Parathyroid adenoma (tissue), 2 donors: ENCODE data around the gene HMGCS2.

Source experiments
- H2AFZ ChIP-seq: fragments of 300-600 bp; sonication (generic); one replicate; pipeline ENCODE4 v1.7.0; 2017; ENCODE audit warnings: antibody characterized with exemption, mild to moderate bottlenecking
- H3K27ac ChIP-seq: fragments of 300-600 bp; sonication (generic); one replicate; pipeline ENCODE4 v1.7.0; 2017
- H3K27me3 ChIP-seq: fragments of 300-600 bp; sonication (generic); one replicate; pipeline ENCODE4 v1.7.0; 2017; ENCODE audit warnings: low read length; ENCODE audit not compliant: control insufficient read depth, insufficient read depth
- H3K36me3 ChIP-seq: fragments of 300-600 bp; sonication (generic); one replicate; pipeline ENCODE4 v1.7.0; 2017; ENCODE audit warnings: low read length; ENCODE audit not compliant: control insufficient read depth, insufficient read depth
- H3K4me1 ChIP-seq: fragments of 300-600 bp; sonication (generic); one replicate; pipeline ENCODE4 v1.7.0; 2017; ENCODE audit warnings: control low read depth
- H3K4me2 ChIP-seq: fragments of 300-600 bp; sonication (generic); one replicate; pipeline ENCODE4 v1.7.0; 2017; ENCODE audit warnings: low read length
- H3K4me3 ChIP-seq: fragments of 300-600 bp; sonication (generic); one replicate; pipeline ENCODE4 v1.7.0; 2017; ENCODE audit warnings: low read depth, low read length
- H3K79me2 ChIP-seq: fragments of 300-600 bp; sonication (generic); one replicate; pipeline ENCODE4 v1.7.0; 2017; ENCODE audit warnings: control low read depth
- H3K9ac ChIP-seq: fragments of 300-600 bp; sonication (generic); one replicate; pipeline ENCODE4 v1.7.0; 2017; ENCODE audit warnings: mild to moderate bottlenecking
- H3K9me3 ChIP-seq: fragments of 300-600 bp; sonication (generic); one replicate; pipeline ENCODE4 v1.7.0; 2017; ENCODE audit warnings: low read length; ENCODE audit not compliant: control insufficient read depth
- CTCF ChIP-seq: fragments of 300-600 bp; sonication (generic); IDR thresholded peaks from one replicate; pipeline ENCODE4 v1.7.0; 2017; ENCODE audit warnings: antibody characterized with exemption, mild to moderate bottlenecking
- donor health status: primary hyperparathyroidism.

HMGCS2 gene

GRCh38 chr1:119718972-119719371 is 49.7 kb downstream of the HMGCS2 start:
- no peaks in the 10 kb centered on the region for H3K36me3 ChIP-seq
- H3K9me3 ChIP-seq, result no peaks in the 10 kb centered on the region
- H3K79me2 ChIP-seq, result peaks cover 16% of the 10 kb centered on the region
- H3K4me3 ChIP-seq, result no peak overlapping the region
- no peak overlapping the region for H3K9ac ChIP-seq
- H3K4me2 ChIP-seq, result peak overlapping the region; percentile 6
- no peaks in the 10 kb centered on the region for H3K27me3 ChIP-seq
- H3K27ac ChIP-seq, result no peak overlapping the region
- H2AFZ ChIP-seq, result no peak overlapping the region
- no peak for TF ChIP-seq CTCF
- H3K4me1 ChIP-seq, result peaks cover 37% of the 10 kb centered on the region

DNA sequence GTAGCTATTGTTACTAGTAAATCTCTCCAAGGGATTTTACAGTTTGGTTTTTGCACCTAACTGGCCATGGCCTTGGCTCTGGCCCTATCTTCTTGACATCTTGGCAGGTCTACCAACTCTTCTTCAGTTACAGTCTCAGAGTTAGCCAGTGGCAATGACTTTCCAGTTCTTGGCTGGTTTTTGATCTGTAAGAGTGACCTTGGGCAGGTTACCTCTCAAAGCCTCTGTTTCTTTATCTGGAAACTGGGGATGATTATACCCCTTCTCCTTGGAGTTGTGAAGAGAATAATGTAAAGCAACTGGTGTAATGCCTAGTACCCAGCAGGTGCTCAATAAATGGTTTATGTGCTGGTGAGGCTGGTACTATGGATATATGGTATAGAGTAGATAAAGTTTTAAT is 50.3 kb downstream of the HMGCS2 start:
- peaks cover 41% of the 10 kb centered on the region for H3K4me1 ChIP-seq

GRCh38 chr1:119715542-119715941 is 53.2 kb downstream of the HMGCS2 start:
- Histone ChIP-seq H3K4me3 (no peak overlapping the region), H3K79me2 (peaks cover 14% of the 10 kb centered on the region), H3K36me3 (no peaks in the 10 kb centered on the region), H2AFZ (no peak overlapping the region), H3K27ac (no peak overlapping the region), H3K4me1 (peaks cover 36% of the 10 kb centered on the region), H3K9ac (no peak overlapping the region), H3K27me3 (no peaks in the 10 kb centered on the region), H3K4me2 (no peak overlapping the region), H3K9me3 (no peaks in the 10 kb centered on the region)
- no peak for TF ChIP-seq CTCF

More for the DNA sequence above, 50.3 kb downstream of the HMGCS2 start:
- peaks cover 16% of the 10 kb centered on the region for H3K79me2 ChIP-seq
- no peak overlapping the region for H3K4me3 ChIP-seq
- H3K27me3 ChIP-seq, result no peaks in the 10 kb centered on the region
- TF ChIP-seq CTCF, result no peak
- no peaks in the 10 kb centered on the region for H3K36me3 ChIP-seq
- no peaks in the 10 kb centered on the region for H3K9me3 ChIP-seq
- no peak overlapping the region for H2AFZ ChIP-seq
- peak overlapping the region; percentile 24 for H3K27ac ChIP-seq
- no peak overlapping the region for H3K9ac ChIP-seq
- H3K4me2 ChIP-seq, result peak overlapping the region; percentile 43

DNA sequence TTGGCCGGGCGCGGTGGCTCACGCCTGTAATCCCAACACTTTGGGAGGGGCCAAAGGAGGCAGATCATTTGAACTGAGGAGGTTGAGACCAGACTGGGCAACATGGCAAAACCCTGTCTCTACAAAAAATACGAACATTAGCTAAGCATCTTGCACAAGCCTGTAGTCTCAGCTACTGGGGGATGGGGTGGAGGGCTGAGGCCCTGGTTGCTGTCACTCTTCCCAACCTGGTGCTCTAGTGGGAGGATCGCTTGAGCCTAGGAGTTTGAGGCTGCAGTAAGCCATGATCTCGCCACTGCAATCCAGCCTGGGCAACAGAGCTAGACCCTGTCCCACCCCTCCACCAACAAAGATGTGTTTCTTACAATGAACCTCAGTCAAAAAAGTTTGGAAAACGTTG is 54.1 kb downstream of the HMGCS2 start:
- peaks cover 35% of the 10 kb centered on the region for H3K4me1 ChIP-seq
- H3K9me3 ChIP-seq, result no peaks in the 10 kb centered on the region
- H2AFZ ChIP-seq, result no peak overlapping the region
- H3K36me3 ChIP-seq, result no peaks in the 10 kb centered on the region
- no peaks in the 10 kb centered on the region for H3K27me3 ChIP-seq
- no peak for TF ChIP-seq CTCF
- peak overlapping the region; percentile 84 for H3K4me2 ChIP-seq
- H3K9ac ChIP-seq, result no peak overlapping the region
- peaks cover 10% of the 10 kb centered on the region for H3K79me2 ChIP-seq
- peak overlapping the region; percentile 82 for H3K4me3 ChIP-seq
- peak overlapping the region; percentile 86 for H3K27ac ChIP-seq

GRCh38 chr1:119713749-119714456 is 54.8 kb downstream of the HMGCS2 start:
- no peaks in the 10 kb centered on the region for H3K36me3 ChIP-seq
- peak overlapping the region; percentile 86 for H3K27ac ChIP-seq
- no peaks in the 10 kb centered on the region for H3K27me3 ChIP-seq
- peak overlapping the region; percentile 84 for H3K4me2 ChIP-seq
- H2AFZ ChIP-seq, result no peak overlapping the region
- no peak overlapping the region for H3K9ac ChIP-seq
- H3K4me3 ChIP-seq, result peak overlapping the region; percentile 82
- H3K9me3 ChIP-seq, result no peaks in the 10 kb centered on the region
- H3K79me2 ChIP-seq, result peaks cover 5% of the 10 kb centered on the region
- H3K4me1 ChIP-seq, result peaks cover 30% of the 10 kb centered on the region
- TF ChIP-seq CTCF, result no peak
